ENCODE data around the gene APMAP.

DNA sequence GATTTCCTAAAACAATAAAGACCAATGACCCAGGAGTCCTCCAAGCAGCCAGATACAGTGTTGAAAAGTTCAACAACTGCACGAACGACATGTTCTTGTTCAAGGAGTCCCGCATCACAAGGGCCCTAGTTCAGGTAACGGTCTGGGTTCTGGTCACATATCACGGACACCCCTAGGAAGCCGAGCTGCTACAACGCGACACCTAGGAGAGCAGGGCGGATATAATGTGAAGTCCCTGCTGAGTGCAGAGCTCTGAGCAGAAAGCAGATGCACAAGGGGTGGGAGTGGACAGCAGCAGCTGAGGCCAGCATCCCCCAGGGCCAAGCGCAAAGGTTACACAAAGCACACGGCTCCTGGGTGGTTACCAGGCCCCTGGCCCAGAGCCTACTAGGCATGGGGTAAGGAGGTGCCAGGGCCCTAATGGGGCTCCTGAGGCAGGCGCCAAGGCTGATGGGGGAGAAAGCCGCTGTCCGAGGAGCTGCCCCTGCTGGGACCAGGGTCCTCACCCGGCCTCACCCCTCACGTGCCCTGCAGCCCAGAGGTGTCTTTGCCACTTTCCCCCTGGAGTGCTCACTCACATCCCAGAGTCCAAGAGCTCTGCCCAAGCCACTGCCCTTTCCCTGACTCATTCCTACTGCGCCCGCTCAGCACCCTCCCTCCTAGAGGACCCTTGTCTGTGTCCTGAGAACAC, 35.1 kb downstream of the APMAP start:
- TF ChIP-seq, protein P1, sequence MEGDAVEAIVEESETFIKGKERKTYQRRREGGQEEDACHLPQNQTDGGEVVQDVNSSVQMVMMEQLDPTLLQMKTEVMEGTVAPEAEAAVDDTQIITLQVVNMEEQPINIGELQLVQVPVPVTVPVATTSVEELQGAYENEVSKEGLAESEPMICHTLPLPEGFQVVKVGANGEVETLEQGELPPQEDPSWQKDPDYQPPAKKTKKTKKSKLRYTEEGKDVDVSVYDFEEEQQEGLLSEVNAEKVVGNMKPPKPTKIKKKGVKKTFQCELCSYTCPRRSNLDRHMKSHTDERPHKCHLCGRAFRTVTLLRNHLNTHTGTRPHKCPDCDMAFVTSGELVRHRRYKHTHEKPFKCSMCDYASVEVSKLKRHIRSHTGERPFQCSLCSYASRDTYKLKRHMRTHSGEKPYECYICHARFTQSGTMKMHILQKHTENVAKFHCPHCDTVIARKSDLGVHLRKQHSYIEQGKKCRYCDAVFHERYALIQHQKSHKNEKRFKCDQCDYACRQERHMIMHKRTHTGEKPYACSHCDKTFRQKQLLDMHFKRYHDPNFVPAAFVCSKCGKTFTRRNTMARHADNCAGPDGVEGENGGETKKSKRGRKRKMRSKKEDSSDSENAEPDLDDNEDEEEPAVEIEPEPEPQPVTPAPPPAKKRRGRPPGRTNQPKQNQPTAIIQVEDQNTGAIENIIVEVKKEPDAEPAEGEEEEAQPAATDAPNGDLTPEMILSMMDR (IDR thresholded peaks at IDR 0.05) = no peak
- TF ChIP-seq ZFX (IDR thresholded peaks at IDR 0.05; ENCODE audit: borderline replicate concordance) = no peak

All from 22Rv1 (cell line).